ENCODE measurements around the gene CMIP.

- TF ChIP-seq, protein P1, sequence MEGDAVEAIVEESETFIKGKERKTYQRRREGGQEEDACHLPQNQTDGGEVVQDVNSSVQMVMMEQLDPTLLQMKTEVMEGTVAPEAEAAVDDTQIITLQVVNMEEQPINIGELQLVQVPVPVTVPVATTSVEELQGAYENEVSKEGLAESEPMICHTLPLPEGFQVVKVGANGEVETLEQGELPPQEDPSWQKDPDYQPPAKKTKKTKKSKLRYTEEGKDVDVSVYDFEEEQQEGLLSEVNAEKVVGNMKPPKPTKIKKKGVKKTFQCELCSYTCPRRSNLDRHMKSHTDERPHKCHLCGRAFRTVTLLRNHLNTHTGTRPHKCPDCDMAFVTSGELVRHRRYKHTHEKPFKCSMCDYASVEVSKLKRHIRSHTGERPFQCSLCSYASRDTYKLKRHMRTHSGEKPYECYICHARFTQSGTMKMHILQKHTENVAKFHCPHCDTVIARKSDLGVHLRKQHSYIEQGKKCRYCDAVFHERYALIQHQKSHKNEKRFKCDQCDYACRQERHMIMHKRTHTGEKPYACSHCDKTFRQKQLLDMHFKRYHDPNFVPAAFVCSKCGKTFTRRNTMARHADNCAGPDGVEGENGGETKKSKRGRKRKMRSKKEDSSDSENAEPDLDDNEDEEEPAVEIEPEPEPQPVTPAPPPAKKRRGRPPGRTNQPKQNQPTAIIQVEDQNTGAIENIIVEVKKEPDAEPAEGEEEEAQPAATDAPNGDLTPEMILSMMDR (IDR thresholded peaks at IDR 0.05): no peak
- no peak for TF ChIP-seq POLR2A (IDR thresholded peaks at IDR 0.05)
Measured at GRCh38 chr16:81541314-81541713, 96.7 kb downstream of the CMIP start.
